GM18507 (cell line): Measurements from ENCODE around the gene FLNC.
A peak's percentile ranks its signal among the peaks of the same experiment; 100 is the strongest.

Experiments
- DNase-seq: peaks from one replicate; pipeline ENCODE4 v3.0.0; 2011; ENCODE audit warnings: low read depth; ENCODE audit not compliant: insufficient read length; ENCODE audit errors: extremely low spot score
- FAIRE-seq: peaks from 2 replicates; lab custom pipeline; 2011; peaks lifted over from hg19 to GRCh38; lab: Jason Lieb, UNC

The FLNC gene

GRCh38 chr7:128831178-128831993 lies 1.2 kb downstream of the FLNC start:
- DNase-seq (no peak), FAIRE-seq (no peak)

DNA sequence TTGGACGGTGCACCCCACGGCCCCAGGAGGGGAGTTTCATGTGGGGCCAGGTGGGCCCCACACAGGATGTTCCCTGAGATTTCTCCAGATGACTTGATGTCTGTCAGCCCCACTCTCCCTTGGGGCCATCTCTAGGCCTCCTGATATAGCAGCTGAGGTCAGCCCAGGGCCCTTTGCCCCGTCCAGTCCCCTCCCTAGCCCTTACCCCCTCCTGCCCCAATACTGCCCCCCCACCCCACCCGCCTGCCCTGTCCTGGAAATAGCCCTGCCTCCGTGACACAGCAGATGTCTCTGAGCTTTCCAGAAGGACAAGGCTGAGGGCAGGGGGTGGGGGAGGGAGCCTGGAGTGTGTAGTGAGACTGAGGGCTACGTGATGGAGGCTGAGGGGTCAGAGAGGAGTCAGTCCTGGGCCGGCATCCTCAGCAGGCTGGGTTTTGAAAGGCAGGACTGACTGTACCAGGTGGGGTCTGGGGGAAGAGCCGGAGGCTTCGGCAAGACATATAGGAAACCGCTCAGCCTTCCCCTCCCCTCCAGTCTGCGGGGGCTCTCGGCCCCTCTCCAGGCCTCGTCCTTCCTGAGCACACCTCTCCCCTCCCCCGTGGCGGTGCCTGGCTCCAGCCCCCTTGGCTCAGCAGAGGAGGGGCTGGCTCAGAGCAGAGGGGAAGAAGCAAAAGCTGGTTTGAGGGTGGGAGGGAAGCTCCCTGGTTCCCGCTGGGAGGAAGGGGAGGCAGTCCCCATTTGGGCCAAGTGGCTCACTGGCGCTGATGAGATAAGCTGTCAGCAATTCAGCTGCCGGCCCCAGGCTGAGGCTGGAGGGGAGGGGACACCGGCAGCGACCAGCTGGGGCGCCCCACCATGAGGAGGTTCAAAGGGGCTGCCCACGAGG lies 2.0 kb downstream of the FLNC start:
- DNase-seq (no peak), FAIRE-seq (no peak)

GRCh38 chr7:128832880-128833147 lies 2.6 kb downstream of the FLNC start:
- DNase-seq, result no peak
- FAIRE-seq, result no peak

GRCh38 chr7:128833148-128833945 lies 3.1 kb downstream of the FLNC start:
- DNase-seq (no peak), FAIRE-seq (no peak)

DNA sequence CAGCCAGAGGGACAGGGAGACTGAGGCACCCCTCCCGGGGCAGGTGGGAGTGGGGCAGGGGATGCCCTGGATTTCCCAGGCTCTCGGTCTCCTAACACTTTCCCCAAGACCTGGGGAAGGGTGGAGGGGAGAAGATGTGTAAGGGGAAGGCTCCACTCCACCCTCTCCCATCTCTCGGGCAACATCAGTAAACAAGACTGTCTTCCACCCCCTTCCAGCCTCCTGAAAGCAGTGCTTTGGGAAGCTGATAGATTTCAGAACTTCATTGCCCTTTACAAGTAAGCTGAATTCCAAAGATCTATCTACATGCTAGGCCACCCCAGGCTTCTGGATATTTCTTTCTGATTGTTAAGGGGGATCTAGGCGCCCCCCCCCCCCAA lies 3.7 kb downstream of the FLNC start:
- FAIRE-seq (no peak), DNase-seq (no peak)

DNA sequence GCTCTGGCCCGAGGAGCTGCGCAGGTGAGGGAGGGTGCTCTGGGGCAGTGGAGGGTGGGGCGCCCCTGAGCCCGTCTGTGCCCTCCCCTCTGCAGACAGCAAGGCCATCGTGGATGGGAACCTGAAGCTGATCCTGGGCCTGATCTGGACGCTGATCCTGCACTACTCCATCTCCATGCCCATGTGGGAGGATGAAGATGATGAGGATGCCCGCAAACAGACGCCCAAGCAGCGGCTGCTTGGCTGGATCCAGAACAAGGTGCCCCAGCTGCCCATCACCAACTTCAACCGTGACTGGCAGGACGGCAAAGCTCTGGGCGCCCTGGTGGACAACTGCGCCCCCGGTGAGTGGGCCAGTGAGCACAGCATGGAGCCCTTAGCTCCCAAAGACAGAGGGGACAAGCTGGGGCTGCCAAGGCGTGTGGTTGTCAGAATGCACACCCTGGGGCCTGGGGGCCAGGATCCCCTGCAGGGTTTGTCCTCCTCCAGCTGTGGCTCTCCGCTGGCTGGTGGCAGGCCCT lies 5.1 kb downstream of the FLNC start:
- no peak for DNase-seq
- FAIRE-seq, result no peak

DNA sequence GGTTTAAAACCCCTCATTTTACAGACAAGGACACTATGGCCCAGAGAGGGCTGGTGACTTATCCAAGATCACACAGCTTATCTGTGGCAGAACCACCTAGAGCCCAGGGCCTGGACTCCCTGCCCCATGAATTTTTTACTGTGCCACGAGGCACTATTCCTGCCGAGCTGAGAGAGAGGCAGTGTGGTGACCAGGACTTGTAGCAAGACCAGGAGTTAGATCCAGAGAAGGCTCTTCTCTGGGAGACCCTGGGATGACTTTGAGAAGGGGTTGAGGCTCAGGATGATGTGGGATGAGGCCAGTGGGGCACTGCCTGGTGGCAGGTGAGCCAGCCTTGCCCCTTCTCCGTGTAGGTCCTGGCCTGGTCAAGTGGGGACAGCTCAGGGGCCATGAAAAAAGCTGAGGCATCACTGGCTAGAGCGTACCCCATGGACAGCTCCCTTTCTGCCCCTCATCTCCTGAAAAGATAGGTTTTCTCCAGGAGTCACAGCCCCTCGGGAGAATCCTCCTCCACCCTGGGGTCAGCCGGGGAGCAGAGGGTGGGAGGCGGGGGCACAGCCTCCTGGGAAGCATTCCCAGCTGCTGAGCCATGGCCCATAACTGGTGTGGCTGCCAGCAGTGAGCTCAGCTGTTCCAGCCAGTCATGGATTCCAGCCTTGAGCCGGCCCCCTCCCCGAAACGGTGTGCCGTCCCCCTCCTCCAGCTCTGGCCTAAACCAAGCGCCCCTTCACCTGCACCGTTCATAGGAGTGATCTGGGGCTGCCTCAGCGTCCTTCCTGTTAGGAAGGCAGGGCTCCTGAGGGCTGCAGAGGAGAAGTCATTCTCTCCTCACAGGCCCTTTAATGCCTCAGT lies 5.8 kb downstream of the FLNC start:
- DNase-seq, result no peak
- no peak for FAIRE-seq

- FAIRE-seq (no peak), DNase-seq (no peak)
Measured at GRCh38 chr7:128836729-128837348, 6.6 kb downstream of the FLNC start.

- no peak for FAIRE-seq
- DNase-seq, result no peak
Measured at GRCh38 chr7:128837521-128837921, 7.3 kb downstream of the FLNC start.

GRCh38 chr7:128838109-128838779 lies 8.0 kb downstream of the FLNC start:
- FAIRE-seq (no peak), DNase-seq (no peak)

GRCh38 chr7:128838981-128839731 lies 8.9 kb downstream of the FLNC start:
- FAIRE-seq, result no peak
- DNase-seq, result no peak

DNA sequence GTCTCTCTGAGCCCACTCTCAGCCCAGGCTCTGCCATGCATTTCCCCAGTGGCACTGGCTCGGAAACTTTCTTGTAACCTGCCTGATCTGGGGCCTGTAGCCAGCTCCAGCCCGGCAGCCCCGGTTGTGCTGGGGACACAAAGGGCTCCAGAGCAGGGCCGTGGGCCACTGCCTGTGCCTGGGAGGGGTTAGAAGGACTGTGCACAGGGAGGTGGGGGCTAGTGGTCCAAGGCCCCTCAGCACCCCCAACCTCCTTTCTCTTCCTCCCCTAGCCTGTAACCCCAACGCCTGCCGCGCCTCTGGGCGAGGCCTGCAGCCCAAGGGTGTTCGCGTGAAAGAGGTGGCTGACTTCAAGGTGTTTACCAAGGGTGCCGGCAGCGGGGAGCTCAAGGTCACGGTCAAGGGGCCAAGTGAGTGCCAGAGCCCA lies 9.6 kb downstream of the FLNC start:
- DNase-seq, result no peak
- FAIRE-seq, result no peak

- DNase-seq (no peak), FAIRE-seq (no peak)
Measured at GRCh38 chr7:128840326-128841170, 10.3 kb downstream of the FLNC start.

- no peak for DNase-seq
Measured at GRCh38 chr7:128841171-128841690, 11.0 kb downstream of the FLNC start.

DNA sequence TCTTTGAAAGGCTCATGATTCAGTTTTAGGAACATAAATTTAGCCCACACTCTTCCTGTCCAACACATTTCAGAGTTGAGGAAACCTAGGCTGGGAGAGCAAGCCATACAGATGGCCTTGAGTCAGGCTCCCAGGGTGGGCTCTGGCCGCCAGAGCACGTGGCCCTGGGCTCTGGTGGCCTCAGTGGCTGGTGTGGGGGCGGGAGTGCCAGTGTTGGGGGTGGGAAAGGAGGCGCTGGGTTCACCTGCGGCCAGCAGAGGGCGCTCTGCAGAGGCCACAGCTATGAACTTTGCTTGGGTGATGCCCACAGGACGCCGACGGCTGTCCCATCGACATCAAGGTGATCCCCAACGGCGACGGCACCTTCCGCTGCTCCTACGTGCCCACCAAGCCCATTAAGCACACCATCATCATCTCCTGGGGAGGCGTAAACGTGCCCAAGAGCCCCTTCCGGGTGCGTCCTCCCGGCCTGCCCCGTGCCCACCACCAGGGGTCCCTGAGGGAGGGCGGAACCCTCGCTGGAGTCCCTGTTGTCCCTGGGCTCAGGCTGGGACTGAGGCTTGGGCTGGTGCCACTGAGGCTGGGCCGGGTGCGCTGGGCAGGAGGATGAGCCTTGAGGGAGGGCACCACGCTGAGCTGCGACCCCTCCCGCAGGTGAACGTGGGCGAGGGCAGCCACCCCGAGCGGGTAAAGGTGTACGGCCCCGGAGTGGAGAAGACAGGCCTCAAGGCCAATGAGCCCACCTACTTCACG lies 11.9 kb downstream of the FLNC start:
- FAIRE-seq (peak; percentile 63), DNase-seq (peak; percentile 65)

More at GRCh38 chr7:128841171-128841690, 11.0 kb downstream of the FLNC start:
- FAIRE-seq, result no peak
